ENCODE measurements around the gene ARHGAP6.
"Not testable (repeated sequence)": the region's sequence is repeated elsewhere in the genome, so short reads cannot be mapped to it uniquely, and the experiment has no call there.

ARHGAP6 gene

GRCh38 chrX:11533199-11533651 is 132.5 kb downstream of the ARHGAP6 start:
- Mint-ChIP-seq H3K4me3 (no peak overlapping the region), H3K27me3 (no peaks in the 10 kb centered on the region), H3K27ac (no peak overlapping the region), H3K4me1 (ENCODE audit: low read depth) (no peaks in the 10 kb centered on the region), H3K36me3 (no peaks in the 10 kb centered on the region), H3K9me3 (ENCODE audit: low read depth) (no peaks in the 10 kb centered on the region)

- H3K36me3 Mint-ChIP-seq, result no peaks in the 10 kb centered on the region
- H3K9me3 Mint-ChIP-seq (ENCODE audit: low read depth), result no peaks in the 10 kb centered on the region
- H3K4me1 Mint-ChIP-seq (ENCODE audit: low read depth), result no peaks in the 10 kb centered on the region
- no peaks in the 10 kb centered on the region for H3K27me3 Mint-ChIP-seq
- no peak overlapping the region for H3K4me3 Mint-ChIP-seq
- no peak overlapping the region for H3K27ac Mint-ChIP-seq
Measured at GRCh38 chrX:11532291-11533078, 133.2 kb downstream of the ARHGAP6 start.

- H3K27me3 Mint-ChIP-seq, result no peaks in the 10 kb centered on the region
- H3K36me3 Mint-ChIP-seq, result no peaks in the 10 kb centered on the region
- H3K4me3 Mint-ChIP-seq, result no peak overlapping the region
- H3K9me3 Mint-ChIP-seq (ENCODE audit: low read depth), result no peaks in the 10 kb centered on the region
- no peaks in the 10 kb centered on the region for H3K4me1 Mint-ChIP-seq (ENCODE audit: low read depth)
- H3K27ac Mint-ChIP-seq, result no peak overlapping the region
Measured at GRCh38 chrX:11531226-11531625, 134.5 kb downstream of the ARHGAP6 start.

- no peaks in the 10 kb centered on the region for H3K9me3 Mint-ChIP-seq (ENCODE audit: low read depth)
- H3K4me3 Mint-ChIP-seq, result no peak overlapping the region
- H3K27me3 Mint-ChIP-seq, result no peaks in the 10 kb centered on the region
- H3K36me3 Mint-ChIP-seq, result no peaks in the 10 kb centered on the region
- no peaks in the 10 kb centered on the region for H3K4me1 Mint-ChIP-seq (ENCODE audit: low read depth)
- no peak overlapping the region for H3K27ac Mint-ChIP-seq
Measured at GRCh38 chrX:11530621-11531020, 135.1 kb downstream of the ARHGAP6 start.

DNA sequence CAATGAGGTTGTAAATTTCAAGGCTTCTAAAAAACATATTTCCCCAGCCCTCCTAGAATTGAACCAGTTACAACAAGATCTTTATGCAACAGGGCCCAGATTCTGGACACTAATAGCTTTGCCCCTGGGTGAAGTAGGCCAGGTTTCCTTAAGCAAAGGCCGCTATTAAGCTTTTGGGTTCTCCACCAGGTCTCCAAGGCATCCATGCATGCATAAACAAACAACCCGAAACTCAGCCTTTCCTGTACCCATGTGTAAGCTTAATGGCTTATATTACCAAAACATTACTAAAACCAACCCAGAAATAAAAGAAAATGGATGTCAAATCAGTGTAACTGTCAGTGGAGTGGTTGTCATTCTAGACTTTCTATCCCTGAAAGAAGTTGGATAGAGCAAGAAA is 137.1 kb downstream of the ARHGAP6 start:
- Mint-ChIP-seq H3K27me3 (peaks cover 2% of the 10 kb centered on the region), H3K9me3 (ENCODE audit: low read depth) (no peaks in the 10 kb centered on the region), H3K36me3 (no peaks in the 10 kb centered on the region), H3K27ac (no peak overlapping the region), H3K4me3 (no peak overlapping the region), H3K4me1 (ENCODE audit: low read depth) (no peaks in the 10 kb centered on the region)

- Mint-ChIP-seq H3K27ac (no peak overlapping the region), H3K27me3 (peaks cover 2% of the 10 kb centered on the region), H3K4me3 (no peak overlapping the region), H3K9me3 (ENCODE audit: low read depth) (no peaks in the 10 kb centered on the region), H3K4me1 (ENCODE audit: low read depth) (no peaks in the 10 kb centered on the region), H3K36me3 (no peaks in the 10 kb centered on the region)
Measured at GRCh38 chrX:11525685-11526084, 140.0 kb downstream of the ARHGAP6 start.

GRCh38 chrX:11519234-11519633 is 146.5 kb downstream of the ARHGAP6 start:
- H3K36me3 Mint-ChIP-seq; H3K4me1 Mint-ChIP-seq (ENCODE audit: low read depth); H3K4me3 Mint-ChIP-seq: not testable (repeated sequence)

GRCh38 chrX:11509786-11510185 is 155.9 kb downstream of the ARHGAP6 start:
- Mint-ChIP-seq H3K4me3 (no peak overlapping the region), H3K36me3 (no peaks in the 10 kb centered on the region), H3K9me3 (ENCODE audit: low read depth) (peaks cover 4% of the 10 kb centered on the region), H3K27me3 (peaks cover 4% of the 10 kb centered on the region), H3K27ac (no peak overlapping the region), H3K4me1 (ENCODE audit: low read depth) (no peaks in the 10 kb centered on the region)

More at GRCh38 chrX:11519234-11519633, 146.5 kb downstream of the ARHGAP6 start:
- not testable (repeated sequence) for H3K27ac Mint-ChIP-seq; H3K9me3 Mint-ChIP-seq (ENCODE audit: low read depth); H3K27me3 Mint-ChIP-seq

GRCh38 chrX:11504234-11504633 is 161.5 kb downstream of the ARHGAP6 start:
- Mint-ChIP-seq H3K4me1 (ENCODE audit: low read depth) (no peaks in the 10 kb centered on the region), H3K36me3 (no peaks in the 10 kb centered on the region), H3K27me3 (peaks cover 4% of the 10 kb centered on the region), H3K27ac (no peak overlapping the region), H3K4me3 (no peak overlapping the region), H3K9me3 (ENCODE audit: low read depth) (no peaks in the 10 kb centered on the region)

DNA sequence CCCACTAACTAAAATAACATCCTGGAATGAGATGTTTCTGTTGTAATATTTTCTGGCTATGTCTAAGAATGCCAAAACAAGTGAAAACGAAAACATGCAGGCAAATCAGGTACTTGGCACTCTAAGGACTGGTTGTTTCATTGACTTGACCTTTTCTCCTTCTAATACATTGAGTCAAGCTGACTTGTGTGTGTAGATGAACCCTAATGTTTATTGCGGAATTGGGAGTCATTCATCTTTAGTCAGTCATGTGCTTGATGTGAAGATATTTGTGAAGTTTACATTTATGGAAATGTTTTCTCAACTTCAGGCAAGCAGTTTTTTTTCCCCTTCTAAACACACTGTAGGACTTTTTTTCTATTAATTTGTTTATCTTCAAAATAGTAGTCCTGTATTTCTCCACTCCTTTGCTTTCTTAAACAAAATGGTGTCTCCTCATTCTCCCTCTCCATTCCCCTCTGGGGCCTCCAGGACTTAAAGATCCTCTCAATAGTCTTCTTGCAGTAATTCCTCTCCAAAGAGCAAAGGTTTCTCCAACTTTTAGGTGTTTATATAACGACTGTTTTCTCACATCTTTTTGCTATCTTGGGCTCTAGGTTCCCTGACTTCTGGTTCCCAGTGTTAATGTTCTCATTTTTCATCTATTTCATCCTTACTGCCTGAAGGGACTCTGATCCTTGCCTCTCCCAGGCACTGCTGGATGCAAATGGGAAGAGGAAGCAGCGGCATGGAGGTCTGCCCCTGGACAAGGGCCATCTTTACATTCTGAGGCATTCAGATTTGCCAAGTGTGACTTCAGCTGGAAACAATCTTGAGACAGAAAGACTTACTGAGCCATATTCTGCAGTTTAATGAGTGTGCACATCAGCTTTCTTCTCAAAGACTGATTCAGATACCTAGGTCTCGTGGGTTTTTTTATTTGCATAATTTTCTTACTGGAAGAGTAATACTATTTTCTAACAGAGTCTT is 166.4 kb downstream of the ARHGAP6 start:
- H3K36me3 Mint-ChIP-seq, result no peaks in the 10 kb centered on the region
- no peaks in the 10 kb centered on the region for H3K27me3 Mint-ChIP-seq
- H3K27ac Mint-ChIP-seq, result no peak overlapping the region
- no peaks in the 10 kb centered on the region for H3K9me3 Mint-ChIP-seq (ENCODE audit: low read depth)
- H3K4me3 Mint-ChIP-seq, result no peak overlapping the region
- H3K4me1 Mint-ChIP-seq (ENCODE audit: low read depth), result no peaks in the 10 kb centered on the region

DNA sequence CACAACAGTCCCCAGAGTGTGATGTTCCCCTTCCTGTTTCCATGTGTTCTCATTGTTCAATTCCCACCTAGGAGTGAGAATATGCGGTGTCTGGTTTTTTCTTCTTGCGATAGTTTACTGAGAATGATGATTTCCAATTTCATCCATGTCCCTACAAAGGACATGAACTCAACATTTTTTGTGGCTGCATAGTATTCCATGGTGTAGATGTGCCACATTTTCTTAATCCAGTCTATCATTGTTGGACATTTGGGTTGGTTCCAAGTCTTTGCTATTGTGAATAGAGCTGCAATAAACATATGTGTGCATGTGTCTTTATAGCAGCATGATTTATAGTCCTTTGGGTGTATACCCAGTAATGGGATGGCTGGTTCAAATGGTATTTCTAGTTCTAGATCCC is 174.3 kb downstream of the ARHGAP6 start:
- not testable (repeated sequence) for H3K4me3 Mint-ChIP-seq; H3K4me1 Mint-ChIP-seq (ENCODE audit: low read depth); H3K27ac Mint-ChIP-seq; H3K36me3 Mint-ChIP-seq; H3K9me3 Mint-ChIP-seq (ENCODE audit: low read depth); H3K27me3 Mint-ChIP-seq

DNA sequence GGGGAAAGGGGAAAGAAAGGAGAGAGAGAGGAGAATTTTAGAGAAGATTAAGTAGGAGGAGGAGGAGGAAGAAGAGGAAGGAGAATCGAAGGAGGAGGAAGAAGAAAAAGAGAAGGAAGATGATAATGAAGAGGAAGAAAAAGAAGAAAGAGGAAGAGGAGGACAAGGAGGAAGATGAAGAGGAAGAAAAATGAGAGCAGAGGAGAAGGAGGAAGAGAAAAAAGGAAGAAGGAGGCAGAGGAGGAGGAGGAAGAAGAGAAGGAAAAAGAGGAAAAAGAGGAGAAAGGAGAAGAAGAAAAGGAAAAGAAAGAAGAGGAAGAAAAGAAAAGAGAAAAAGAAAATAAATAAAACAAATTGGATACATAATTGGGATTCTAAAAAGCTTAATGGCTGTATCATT is 181.4 kb downstream of the ARHGAP6 start:
- Mint-ChIP-seq H3K9me3 (ENCODE audit: low read depth) (no peaks in the 10 kb centered on the region), H3K36me3 (no peaks in the 10 kb centered on the region), H3K4me1 (ENCODE audit: low read depth) (no peaks in the 10 kb centered on the region), H3K27ac (no peak overlapping the region), H3K4me3 (no peak overlapping the region), H3K27me3 (peaks cover 7% of the 10 kb centered on the region)

DNA sequence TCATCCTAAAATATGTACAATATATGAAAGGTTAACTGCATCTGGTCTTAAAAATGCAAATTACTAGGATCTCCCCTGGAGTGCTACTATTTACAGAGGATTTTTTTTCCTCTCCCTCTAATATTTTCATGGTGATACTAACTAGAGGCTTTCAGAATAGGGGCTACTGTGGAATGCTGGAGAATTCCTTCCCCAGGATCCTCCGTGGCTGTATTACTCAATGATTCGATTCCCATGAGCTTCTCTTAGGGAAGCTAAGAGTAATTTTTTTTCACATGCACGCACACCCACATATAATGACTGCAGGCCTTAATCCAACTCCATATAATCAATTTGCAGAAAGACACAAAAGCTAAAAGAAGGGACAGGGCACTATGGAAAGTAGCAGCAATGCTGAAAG is 184.7 kb downstream of the ARHGAP6 start:
- peaks cover 5% of the 10 kb centered on the region for H3K27me3 Mint-ChIP-seq
- H3K27ac Mint-ChIP-seq, result no peak overlapping the region

GRCh38 chrX:11480626-11481025 is 185.1 kb downstream of the ARHGAP6 start:
- Mint-ChIP-seq H3K27ac (no peak overlapping the region), H3K9me3 (ENCODE audit: low read depth) (no peaks in the 10 kb centered on the region), H3K4me1 (ENCODE audit: low read depth) (no peaks in the 10 kb centered on the region), H3K36me3 (no peaks in the 10 kb centered on the region), H3K27me3 (peaks cover 5% of the 10 kb centered on the region), H3K4me3 (no peak overlapping the region)

More for the DNA sequence above, 184.7 kb downstream of the ARHGAP6 start:
- no peak overlapping the region for H3K4me3 Mint-ChIP-seq
- H3K9me3 Mint-ChIP-seq (ENCODE audit: low read depth), result no peaks in the 10 kb centered on the region
- no peaks in the 10 kb centered on the region for H3K4me1 Mint-ChIP-seq (ENCODE audit: low read depth)
- H3K36me3 Mint-ChIP-seq, result no peaks in the 10 kb centered on the region

- no peaks in the 10 kb centered on the region for H3K4me1 Mint-ChIP-seq (ENCODE audit: low read depth)
- H3K27me3 Mint-ChIP-seq, result peaks cover 2% of the 10 kb centered on the region
- H3K27ac Mint-ChIP-seq, result no peak overlapping the region
- no peak overlapping the region for H3K4me3 Mint-ChIP-seq
- H3K9me3 Mint-ChIP-seq (ENCODE audit: low read depth), result no peaks in the 10 kb centered on the region
- no peaks in the 10 kb centered on the region for H3K36me3 Mint-ChIP-seq
Measured at GRCh38 chrX:11478911-11479310, 186.8 kb downstream of the ARHGAP6 start.

Measured in activated naive CD8-positive, alpha-beta T cell (primary cell).